Heart right ventricle (tissue), 16 donors: ENCODE data around the gene KLK14. TPM values are rescaled to one million over a fixed set of nuclear protein-coding genes. Genes with fewer than 3 reads are reported as not detected.

Source experiments
- ATAC-seq, 8 donors: fragments of 200-7000 bp; cut with Tn5 transposase; one replicate each; pipeline ENCODE4 v1.9.1; 2020; ENCODE audit warnings: mild to moderate bottlenecking in 8 of 8, moderate library complexity in 8 of 8, moderate number of reproducible peaks in 1 of 8
- DNase-seq, 2 donors: peaks; one replicate each; pipeline ENCODE4 v3.0.0-alpha.2; 2020
- H3K27ac ChIP-seq, 10 donors: fragments of 200-600 bp; sonication (generic) in 2 of 10; one replicate each; pipeline versions ENCODE4 v1.5.0 to v1.8.0; 2020 to 2022; ENCODE audit warnings: mild to moderate bottlenecking in 3 of 10
- H3K27me3 ChIP-seq, 7 donors: fragments of 200-600 bp; one replicate each; pipeline ENCODE4 v1.8.0; 2021 to 2022; ENCODE audit warnings: mild to moderate bottlenecking in 2 of 7
- H3K36me3 ChIP-seq, 9 donors: fragments of 200-600 bp; sonication (generic) in 1 of 9; one replicate each; pipeline versions ENCODE4 v1.5.0 to v1.8.0; 2020 to 2022; ENCODE audit warnings: mild to moderate bottlenecking in 2 of 9
- H3K4me1 ChIP-seq, 9 donors: fragments of 200-600 bp; sonication (generic) in 1 of 9; one replicate each; pipeline versions ENCODE4 v1.5.0 to v1.8.0; 2020 to 2022; ENCODE audit warnings: mild to moderate bottlenecking in 4 of 9
- H3K4me3 ChIP-seq, 10 donors: fragments of 200-600 bp; sonication (generic) in 2 of 10; one replicate each; pipeline versions ENCODE4 v1.5.0 to v1.8.0; 2020 to 2022; ENCODE audit warnings: mild to moderate bottlenecking in 7 of 10, moderate library complexity in 2 of 10
- H3K9me3 ChIP-seq, 11 donors: fragments of 200-600 bp in 10 of 11; sonication (generic) in 2 of 11; one replicate each; pipeline versions ENCODE4 v1.5.0 to v1.8.0; 2013 to 2022; ENCODE audit warnings: mild to moderate bottlenecking in 2 of 11, control low read depth in 1 of 11, moderate library complexity in 1 of 11
- CTCF ChIP-seq, 9 donors: fragments of 200-600 bp; sonication (generic) in 2 of 9; IDR thresholded peaks; one replicate each; pipeline versions ENCODE4 v1.5.0 to v1.8.0; 2021 to 2022; ENCODE audit warnings: antibody characterized with exemption in 9 of 9, mild to moderate bottlenecking in 5 of 9, moderate library complexity in 1 of 9
- WGBS, 2 donors: extraction: QIAGEN DNeasy Blood & Tissue Kit; methylation state at CpG; one replicate each; pipeline ENCODE4 v1.1.7; 2013; ENCODE audit warnings: inconsistent platforms in 1 of 2; 5-methylcytosine and 5-hydroxymethylcytosine counted together
- intact Hi-C, 10 donors: fragments of 100-400 bp; cut with DNase I; formaldehyde crosslinking; loops; one replicate each; pipeline versions ENCODE4 v1.11.1 to v1.14.2; 2022
- polyA plus RNA-seq, 2 donors: library from polyadenylated mRNA; stranded (reverse); fragments of 200-250 nt; gene quantifications; one replicate each; pipeline ENCODE4 v1.2.3, GENCODE V29; 2013
- total RNA-seq, 10 donors: library from RNA; stranded (reverse); fragmentation: NEBNext Ultra II Directional in 3 of 10; extraction: Animal tissue kit (Norgen Biotek cat#: 25700) in 3 of 10; gene quantifications; one replicate each; pipeline versions ENCODE4 v1.2.1 to v1.2.4, GENCODE V29; 2021 to 2023
- donor health status: Arrhythmogenic right ventricular cardiomyopathy.
- donor health status: ischemic (EF 13 %, LVEDD 7.1; RV severe dilation, severe dysfunction).
- donor health status: healthy with polysubstance abuse.
- donor health status: DM: no; HTN: yes; CAD: no.
- donor health status: DM: no; HTN: no; CAD: no.
- donor health status: ischemic (EF 25% LVEDD 6.9; RV normal size, moderate dysfunction).
- donor health status: ischemic (EF 25% LVEDD 5.7; RV mildly dilated, moderate dysfunction).
- donor health status: healthy.
- donor health status: DM: yes; HTN: yes; CAD: no.
- donor health status: Ischemic cardiomyopathy.
- donor health status: ischemic (EF 35%, LVEDD 5.7; RV mildly dilated, moderate dysfunction).
- donor health status: nonischemic (EF 11% LVEDD 7.7; RV severe dilation, severe dysfunction).
- donor health status: DM: yes; HTN: yes; CAD: no.
- donor health status: PGD.
- donor health status: ischemic (EF 29% LVEDD 5.4; RV normal size, mild dysfunction).
- donor health status: nonischemic (EF 23%, LVEDD 6.1; RV moderate dilation, normal function).

Gene KLK14
- total and polyA plus RNA-seq, 12 donors, result 0.20 to 1.2 (median 0.48) TPM; not detected in 4

GRCh38 chr19:51031880-51032225 lies 50.8 kb downstream of the KLK14 start:
- TF ChIP-seq CTCF (IDR thresholded peaks at IDR 0.05), result no peak
- WGBS, 2 donors, result 89 to 91% methylated on average over 28 of the region's 28 CpGs
- no peak for ATAC-seq
- Histone ChIP-seq H3K4me3 (no peak overlapping the region), H3K36me3 (no peaks in the 10 kb centered on the region), H3K4me1 (peaks cover 0 to 4% (median 0%) of the 10 kb centered on the region in 9 donors), H3K9me3 (no peaks in the 10 kb centered on the region), H3K27ac (no peak overlapping the region), H3K27me3 (peaks cover 0 to 66% (median 17%) of the 10 kb centered on the region in 7 donors)
- no peak for DNase-seq
- intact Hi-C loops, result no loop called here

GRCh38 chr19:51031220-51031879 lies 51.3 kb downstream of the KLK14 start:
- WGBS, 2 donors, result 87 to 89% methylated on average over 7 of the region's 7 CpGs
- intact Hi-C loops, result no loop called here
- H3K27ac ChIP-seq, result no peak overlapping the region
- H3K4me1 ChIP-seq, result peaks cover 0 to 9% (median 0%) of the 10 kb centered on the region in 9 donors
- no peak overlapping the region for H3K4me3 ChIP-seq
- H3K27me3 ChIP-seq, result peaks cover 0 to 69% (median 22%) of the 10 kb centered on the region in 7 donors
- DNase-seq (no peak), ATAC-seq (no peak)
- no peaks in the 10 kb centered on the region for H3K36me3 ChIP-seq
- no peaks in the 10 kb centered on the region for H3K9me3 ChIP-seq
- TF ChIP-seq CTCF (IDR thresholded peaks at IDR 0.05), result no peak

- no peak for TF ChIP-seq CTCF (IDR thresholded peaks at IDR 0.05)
- intact Hi-C loops, result no loop called here
- WGBS, 2 donors, result 81 to 83% methylated on average over 13 of the region's 13 CpGs
Measured at GRCh38 chr19:51030631-51031030, 52.1 kb downstream of the KLK14 start.

GRCh38 chr19:51029718-51030117 lies 53.0 kb downstream of the KLK14 start:
- H3K27me3 ChIP-seq, result peaks cover 0 to 79% (median 32%) of the 10 kb centered on the region in 7 donors
- no peaks in the 10 kb centered on the region for H3K9me3 ChIP-seq
- no peak overlapping the region for H3K27ac ChIP-seq
- no peak for TF ChIP-seq CTCF (IDR thresholded peaks at IDR 0.05)
- no peak overlapping the region for H3K4me3 ChIP-seq
- no peak for ATAC-seq
- WGBS, 2 donors, result 70 to 78% methylated on average over 2 of the region's 2 CpGs
- H3K4me1 ChIP-seq, result peaks cover 0 to 16% (median 0%) of the 10 kb centered on the region in 9 donors
- H3K36me3 ChIP-seq, result no peaks in the 10 kb centered on the region
- intact Hi-C loops, result loop anchor here in 3 of 10 donors (5.0 to 10.0 kb wide), 4 partner anchors 53 to 145 kb away; partner anchors contain the start of gene KLK14 (in 1 of the 3)
- DNase-seq, result no peak

More at GRCh38 chr19:51030631-51031030, 52.1 kb downstream of the KLK14 start:
- Histone ChIP-seq H3K27me3 (peaks cover 0 to 75% (median 26%) of the 10 kb centered on the region in 7 donors), H3K4me3 (no peak overlapping the region), H3K27ac (no peak overlapping the region), H3K9me3 (no peaks in the 10 kb centered on the region), H3K4me1 (peaks cover 0 to 16% (median 0%) of the 10 kb centered on the region in 9 donors), H3K36me3 (no peaks in the 10 kb centered on the region)
- DNase-seq, result no peak
- no peak for ATAC-seq

Other genes with a start within 250 kb of the KLK14 start
- gene KLK15, start 249.3 kb downstream of the KLK14 start, total RNA-seq, result not detected
- gene KLK15, start 249.3 kb downstream of the KLK14 start, polyA plus RNA-seq, result not detected
- not detected for gene KLK3, start 228.0 kb downstream of the KLK14 start, total RNA-seq
- gene KLK3, start 228.0 kb downstream of the KLK14 start, polyA plus RNA-seq, result not detected
- gene KLK2, start 209.4 kb downstream of the KLK14 start, total RNA-seq, result not detected
- not detected for gene KLK2, start 209.4 kb downstream of the KLK14 start, polyA plus RNA-seq
- not detected for gene KLK4, start 171.5 kb downstream of the KLK14 start, total RNA-seq
- not detected for gene KLK4, start 171.5 kb downstream of the KLK14 start, polyA plus RNA-seq
- not detected for gene KLK5, start 129.8 kb downstream of the KLK14 start, total RNA-seq
- gene KLK5, start 129.8 kb downstream of the KLK14 start, polyA plus RNA-seq, result not detected
- not detected for gene KLK6, start 113.3 kb downstream of the KLK14 start, total RNA-seq
- not detected for gene KLK6, start 113.3 kb downstream of the KLK14 start, polyA plus RNA-seq
- not detected for gene KLK7, start 99.0 kb downstream of the KLK14 start, total RNA-seq
- gene KLK7, start 99.0 kb downstream of the KLK14 start, polyA plus RNA-seq, result under 1 TPM in 1 of 2 donors, not detected in 1; 0.04 TPM
- not detected for gene KLK8, start 81.3 kb downstream of the KLK14 start, total RNA-seq
- gene KLK8, start 81.3 kb downstream of the KLK14 start, polyA plus RNA-seq, result not detected
- 1 to 10 TPM in 1 of 10 donors, under 1 TPM in 4, not detected in 5; 0.16 to 1.8 (median 0.38) TPM for gene KLK10, start 63.2 kb downstream of the KLK14 start, total RNA-seq
- gene KLK10, start 63.2 kb downstream of the KLK14 start, polyA plus RNA-seq, result under 1 TPM in 1 of 2 donors, not detected in 1; 0.49 TPM
- gene KLK11, start 56.3 kb downstream of the KLK14 start, total RNA-seq, result under 1 TPM in 4 of 10 donors, not detected in 6; 0.27 to 0.46 (median 0.36) TPM
- gene KLK11, start 56.3 kb downstream of the KLK14 start, polyA plus RNA-seq, result under 1 TPM; 0.51 to 0.59 TPM
- not detected for gene KLK12, start 47.9 kb downstream of the KLK14 start, total RNA-seq
- gene KLK12, start 47.9 kb downstream of the KLK14 start, polyA plus RNA-seq, result not detected
- under 1 TPM in 1 of 10 donors, not detected in 9; 0.32 TPM for gene KLK13, start 17.8 kb downstream of the KLK14 start, total RNA-seq
- gene KLK13, start 17.8 kb downstream of the KLK14 start, polyA plus RNA-seq, result 1 to 10 TPM in 1 of 2 donors, not detected in 1; 1.3 TPM
- gene CTU1, start 25.5 kb upstream of the KLK14 start, total RNA-seq, result 1 to 10 TPM; 2.0 to 5.6 (median 3.2) TPM
- 1 to 10 TPM; 2.6 to 4.1 TPM for gene CTU1, start 25.5 kb upstream of the KLK14 start, polyA plus RNA-seq
- gene SIGLEC9, start 42.0 kb upstream of the KLK14 start, total RNA-seq, result 1 to 10 TPM in 6 of 10 donors, under 1 TPM in 3, not detected in 1; 0.41 to 7.0 (median 1.1) TPM
- gene SIGLEC9, start 42.0 kb upstream of the KLK14 start, polyA plus RNA-seq, result 1 to 10 TPM; 1.0 to 1.8 TPM
- 1 to 10 TPM in 2 of 10 donors, under 1 TPM in 6, not detected in 2; 0.15 to 2.9 (median 0.56) TPM for gene SIGLEC7, start 59.4 kb upstream of the KLK14 start, total RNA-seq
- gene SIGLEC7, start 59.4 kb upstream of the KLK14 start, polyA plus RNA-seq, result 1 to 10 TPM; 1.2 to 1.3 TPM
- gene CD33, start 142.2 kb upstream of the KLK14 start, total RNA-seq, result 10 to 100 TPM in 1 of 10 donors, 1 to 10 TPM in 6, under 1 TPM in 3; 0.51 to 16.6 (median 1.8) TPM
- 1 to 10 TPM; 2.1 to 5.0 TPM for gene CD33, start 142.2 kb upstream of the KLK14 start, polyA plus RNA-seq
- gene SIGLECL1, start 168.2 kb upstream of the KLK14 start, total RNA-seq, result not detected
- not detected for gene SIGLECL1, start 168.2 kb upstream of the KLK14 start, polyA plus RNA-seq
- under 1 TPM in 1 of 10 donors, not detected in 9; 0.19 TPM for gene IGLON5, start 228.8 kb upstream of the KLK14 start, total RNA-seq
- gene IGLON5, start 228.8 kb upstream of the KLK14 start, polyA plus RNA-seq, result under 1 TPM in 1 of 2 donors, not detected in 1; 0.14 TPM